OCI-LY1 (cell line): ENCODE data around the gene CHRNG.

Experiments
- H2AFZ ChIP-seq: fragments of 200-600 bp; sonication (generic), shearing (Covaris generic); 2 replicates; pipeline ENCODE4 v1.6.0; 2014; ENCODE audit warnings: antibody characterized with exemption, mild to moderate bottlenecking, low read length
- H3F3A ChIP-seq: fragments of 200-600 bp; sonication (generic), shearing (Covaris generic); 2 replicates; pipeline ENCODE4 v1.6.0; 2014; ENCODE audit warnings: mild to moderate bottlenecking, antibody characterized with exemption, low read length, moderate library complexity; ENCODE audit not compliant: insufficient read depth
- H3K27ac ChIP-seq: fragments of 200-600 bp; sonication (generic); 2 replicates; pipeline ENCODE4 v1.5.1; 2014; ENCODE audit warnings: low read length, mixed run types, mild to moderate bottlenecking, low read depth; ENCODE audit not compliant: poor library complexity, severe bottlenecking
- H3K27me3 ChIP-seq: fragments of 200-600 bp; sonication (generic); 2 replicates; pipeline ENCODE4 v1.6.0; 2014; ENCODE audit warnings: antibody characterized with exemption, mild to moderate bottlenecking, low read length, moderate library complexity; ENCODE audit not compliant: insufficient read depth
- H3K36me3 ChIP-seq: fragments of 200-600 bp; sonication (generic); 2 replicates; pipeline ENCODE4 v1.6.1; 2014; ENCODE audit warnings: mild to moderate bottlenecking, antibody characterized with exemption, low read length, moderate library complexity, mixed read lengths; ENCODE audit not compliant: insufficient read depth
- H3K4me1 ChIP-seq: fragments of 200-600 bp; sonication (generic); 2 replicates; pipeline ENCODE4 v1.5.1; 2014; ENCODE audit warnings: mild to moderate bottlenecking, low read length, moderate library complexity; ENCODE audit not compliant: insufficient read depth, severe bottlenecking
- H3K4me2 ChIP-seq: fragments of 200-600 bp; sonication (generic), shearing (Covaris generic); 2 replicates; pipeline ENCODE4 v1.6.1; 2014; ENCODE audit warnings: low read length
- H3K4me3 ChIP-seq: fragments of 200-600 bp; sonication (generic); 2 replicates; pipeline ENCODE4 v1.5.1; 2014; ENCODE audit warnings: low read length, low read depth, mild to moderate bottlenecking, mixed read lengths; ENCODE audit not compliant: poor library complexity, severe bottlenecking
- H3K79me2 ChIP-seq: fragments of 200-600 bp; shearing (Covaris generic); 2 replicates; pipeline ENCODE4 v1.6.1; 2016; ENCODE audit warnings: mixed run types, low read length, mixed read lengths; ENCODE audit not compliant: insufficient read depth
- H3K9ac ChIP-seq: fragments of 200-600 bp; sonication (generic), shearing (Covaris generic); 2 replicates; pipeline ENCODE4 v1.6.1; 2014; ENCODE audit warnings: mild to moderate bottlenecking, low read length, mixed read lengths
- H3K9me2 ChIP-seq: fragments of 200-600 bp; sonication (generic), shearing (Covaris generic); 2 replicates; pipeline ENCODE4 v1.6.1; 2014; ENCODE audit warnings: low read depth, mild to moderate bottlenecking, low read length, mixed read lengths
- H3K9me3 ChIP-seq: fragments of 200-600 bp; shearing (Covaris generic); 2 replicates; pipeline ENCODE4 v1.6.1; 2014; ENCODE audit warnings: low read length, mixed read lengths
- H4K20me1 ChIP-seq: fragments of 200-600 bp; sonication (generic), shearing (Covaris generic); 2 replicates; pipeline ENCODE4 v1.6.0; 2016; ENCODE audit warnings: mild to moderate bottlenecking, low read length; ENCODE audit not compliant: insufficient read depth
- CTCF ChIP-seq: fragments of 200-600 bp; sonication (generic), shearing (Covaris generic); IDR thresholded peaks from 2 replicates; pipeline ENCODE4 v1.5.1; 2017; ENCODE audit warnings: mild to moderate bottlenecking, antibody characterized with exemption, low read length, moderate library complexity, mixed read lengths
- EZH2 ChIP-seq: fragments of 200-600 bp; sonication (generic), shearing (Covaris generic); IDR thresholded peaks from 2 replicates; pipeline ENCODE4 v1.8.0; 2017; ENCODE audit warnings: borderline replicate concordance, mixed run types, mild to moderate bottlenecking, antibody characterized with exemption, low read length, moderate library complexity, mixed read lengths

The CHRNG gene

DNA sequence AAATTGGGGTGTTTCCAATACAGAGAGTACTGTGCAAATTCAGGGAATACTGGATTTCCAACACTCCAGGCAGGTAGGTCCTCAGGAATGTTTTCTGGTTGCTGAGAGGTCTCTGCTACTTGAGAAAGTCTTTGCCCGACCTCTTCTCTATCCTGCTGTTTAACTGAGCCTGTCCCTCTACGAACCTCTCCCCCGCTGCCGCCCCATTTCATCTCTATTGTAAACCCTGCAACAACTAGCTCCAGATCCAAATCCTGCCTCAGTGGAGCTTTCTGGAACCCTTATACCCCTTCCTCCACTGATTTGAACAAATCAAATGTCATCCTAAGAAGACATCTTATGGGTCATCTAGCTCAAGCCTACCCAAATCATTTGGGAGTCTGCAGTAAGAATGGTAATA, 12.3 kb downstream of the CHRNG start:
- Histone ChIP-seq H3K4me3 (peak overlapping the region; percentile 100), H3F3A (no peaks in the 10 kb centered on the region), H3K27ac (no peak overlapping the region), H2AFZ (no peak overlapping the region), H3K79me2 (peaks cover 20% of the 10 kb centered on the region; the same call in 1 of the 2 replicates), H3K9ac (peak overlapping the region; percentile 98), H3K36me3 (peaks cover 39% of the 10 kb centered on the region), H3K27me3 (no peaks in the 10 kb centered on the region), H3K4me2 (peak overlapping the region; percentile 91), H4K20me1 (no peaks in the 10 kb centered on the region), H3K9me2 (no peaks in the 10 kb centered on the region), H3K4me1 (peaks cover 19% of the 10 kb centered on the region), H3K9me3 (no peaks in the 10 kb centered on the region)
- TF ChIP-seq EZH2, result no peak
- no peak for TF ChIP-seq CTCF

- Histone ChIP-seq H4K20me1 (no peaks in the 10 kb centered on the region), H3K79me2 (peaks cover 8% of the 10 kb centered on the region; the same call in 1 of the 2 replicates), H3K27me3 (no peaks in the 10 kb centered on the region), H3K27ac (no peak overlapping the region), H3K4me2 (no peak overlapping the region), H3K9me3 (no peaks in the 10 kb centered on the region), H3K9me2 (no peaks in the 10 kb centered on the region), H3K4me1 (peaks cover 6% of the 10 kb centered on the region), H2AFZ (no peak overlapping the region), H3K36me3 (peaks cover 62% of the 10 kb centered on the region), H3F3A (no peaks in the 10 kb centered on the region), H3K4me3 (no peak overlapping the region), H3K9ac (no peak overlapping the region)
- TF ChIP-seq EZH2, result no peak
- TF ChIP-seq CTCF, result no peak
Measured at GRCh38 chr2:232556426-232556825, 16.9 kb downstream of the CHRNG start.

GRCh38 chr2:232562515-232563151, 23.1 kb downstream of the CHRNG start:
- no peak overlapping the region for H3K4me3 ChIP-seq
- no peak overlapping the region for H3K9ac ChIP-seq
- no peaks in the 10 kb centered on the region for H3F3A ChIP-seq
- H3K9me3 ChIP-seq, result no peaks in the 10 kb centered on the region
- H3K27me3 ChIP-seq, result no peaks in the 10 kb centered on the region
- no peak overlapping the region for H3K27ac ChIP-seq
- no peaks in the 10 kb centered on the region for H3K79me2 ChIP-seq
- no peaks in the 10 kb centered on the region for H3K9me2 ChIP-seq
- TF ChIP-seq CTCF (peak; percentile 26; the same call in 1 of the 2 replicates), EZH2 (no peak)
- H3K4me1 ChIP-seq, result no peaks in the 10 kb centered on the region
- no peaks in the 10 kb centered on the region for H4K20me1 ChIP-seq
- H3K4me2 ChIP-seq, result no peak overlapping the region
- peaks cover 86% of the 10 kb centered on the region for H3K36me3 ChIP-seq
- no peak overlapping the region for H2AFZ ChIP-seq
